ENCODE data around the gene HNRNPA0. TPM values are rescaled to one million over a fixed set of nuclear protein-coding genes. Genes with fewer than 3 reads are reported as not detected.

The HNRNPA0 gene
- total RNA-seq, 1 experiment from 2014 or later = 38.9 TPM

- no peak for DNase-seq (ENCODE audit: low read depth, low spot score)
- Histone ChIP-seq H3K27ac (ENCODE audit: low read depth, low read length) (no peak overlapping the region), H3K9ac (ENCODE audit: low read length) (no peak overlapping the region), H3K36me3 (ENCODE audit: control insufficient read depth in 1 of 2, insufficient read depth in 2 of 2, low read length in 2 of 2) (no peaks in the 10 kb centered on the region), H2AFZ (ENCODE audit: low read depth, low read length, poor library complexity, severe bottlenecking) (no peak overlapping the region), H3K4me2 (ENCODE audit: low read length) (no peak overlapping the region), H3K79me2 (ENCODE audit: insufficient read depth, low read length) (no peaks in the 10 kb centered on the region), H3K9me2 (ENCODE audit: insufficient read depth) (no peaks in the 10 kb centered on the region), H4K20me1 (ENCODE audit: insufficient read depth) (no peaks in the 10 kb centered on the region), H3K9me3 (ENCODE audit: control insufficient read depth in 1 of 2, insufficient read depth in 1 of 2, low read depth in 1 of 2, low read length in 2 of 2) (no peaks in the 10 kb centered on the region), H3K4me3 (replicated peaks in 1 of 2; ENCODE audit: low read depth in 1 of 2, low read length in 2 of 2) (no peak overlapping the region), H3K4me1 (ENCODE audit: control insufficient read depth in 1 of 2, insufficient read depth in 2 of 2, low read length in 2 of 2) (peaks cover 2 to 5% of the 10 kb centered on the region in 2 experiments; a peak in 2 of 4 replicates), H3K27me3 (ENCODE audit: insufficient read depth, low read length) (no peaks in the 10 kb centered on the region)
- no peak for ATAC-seq
- ChIA-PET RAD21 (ENCODE audit: low non-redundant PET in 1 of 2, low total read pairs in 2 of 2, uncharacterized antibody in 2 of 2, unreplicated experiment in 2 of 2) (no interaction called here), POLR2A (no interaction called here), CTCF (interaction anchor here (2.1 kb wide), 1 partner anchor 23 kb away, joined by 17 read pairs; no protein-coding TSS in a partner anchor)
- no peak for TF ChIP-seq ELF1 (IDR thresholded peaks at IDR 0.05; ENCODE audit: borderline replicate concordance, low read depth)
- TF ChIP-seq TCF7L2 (IDR thresholded peaks at IDR 0.05; ENCODE audit: borderline replicate concordance, extremely low read depth, insufficient read depth, insufficient read length) = no peak
- TF ChIP-seq, protein P1, sequence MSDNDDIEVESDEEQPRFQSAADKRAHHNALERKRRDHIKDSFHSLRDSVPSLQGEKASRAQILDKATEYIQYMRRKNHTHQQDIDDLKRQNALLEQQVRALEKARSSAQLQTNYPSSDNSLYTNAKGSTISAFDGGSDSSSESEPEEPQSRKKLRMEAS (IDR thresholded peaks at IDR 0.05) = no peak
- no peak for TF ChIP-seq ZBTB33 (IDR thresholded peaks at IDR 0.05; ENCODE audit: extremely low read depth, insufficient replicate concordance, low read length)
- no peak for TF ChIP-seq ATF3 (IDR thresholded peaks at IDR 0.05)
- TF ChIP-seq CTCF (IDR thresholded peaks at IDR 0.05 in 2 of 3, conservative IDR thresholded peaks at IDR 0.05 in 1 of 3; ENCODE audit: borderline replicate concordance in 1 of 3, insufficient read depth in 1 of 3, low read depth in 2 of 3, low read length in 2 of 3) = no peak
- TF ChIP-seq SRF (IDR thresholded peaks at IDR 0.05; ENCODE audit: low read depth) = no peak
- TF ChIP-seq ZNF274 (IDR thresholded peaks at IDR 0.05; ENCODE audit: low read depth, low read length) = no peak
- TF ChIP-seq SP1 (IDR thresholded peaks at IDR 0.05; ENCODE audit: low read depth) = no peak
- TF ChIP-seq JUND (IDR thresholded peaks at IDR 0.05) = no peak
- no peak for TF ChIP-seq CBX3 (IDR thresholded peaks at IDR 0.05; ENCODE audit: low read depth)
- TF ChIP-seq, protein P2, sequence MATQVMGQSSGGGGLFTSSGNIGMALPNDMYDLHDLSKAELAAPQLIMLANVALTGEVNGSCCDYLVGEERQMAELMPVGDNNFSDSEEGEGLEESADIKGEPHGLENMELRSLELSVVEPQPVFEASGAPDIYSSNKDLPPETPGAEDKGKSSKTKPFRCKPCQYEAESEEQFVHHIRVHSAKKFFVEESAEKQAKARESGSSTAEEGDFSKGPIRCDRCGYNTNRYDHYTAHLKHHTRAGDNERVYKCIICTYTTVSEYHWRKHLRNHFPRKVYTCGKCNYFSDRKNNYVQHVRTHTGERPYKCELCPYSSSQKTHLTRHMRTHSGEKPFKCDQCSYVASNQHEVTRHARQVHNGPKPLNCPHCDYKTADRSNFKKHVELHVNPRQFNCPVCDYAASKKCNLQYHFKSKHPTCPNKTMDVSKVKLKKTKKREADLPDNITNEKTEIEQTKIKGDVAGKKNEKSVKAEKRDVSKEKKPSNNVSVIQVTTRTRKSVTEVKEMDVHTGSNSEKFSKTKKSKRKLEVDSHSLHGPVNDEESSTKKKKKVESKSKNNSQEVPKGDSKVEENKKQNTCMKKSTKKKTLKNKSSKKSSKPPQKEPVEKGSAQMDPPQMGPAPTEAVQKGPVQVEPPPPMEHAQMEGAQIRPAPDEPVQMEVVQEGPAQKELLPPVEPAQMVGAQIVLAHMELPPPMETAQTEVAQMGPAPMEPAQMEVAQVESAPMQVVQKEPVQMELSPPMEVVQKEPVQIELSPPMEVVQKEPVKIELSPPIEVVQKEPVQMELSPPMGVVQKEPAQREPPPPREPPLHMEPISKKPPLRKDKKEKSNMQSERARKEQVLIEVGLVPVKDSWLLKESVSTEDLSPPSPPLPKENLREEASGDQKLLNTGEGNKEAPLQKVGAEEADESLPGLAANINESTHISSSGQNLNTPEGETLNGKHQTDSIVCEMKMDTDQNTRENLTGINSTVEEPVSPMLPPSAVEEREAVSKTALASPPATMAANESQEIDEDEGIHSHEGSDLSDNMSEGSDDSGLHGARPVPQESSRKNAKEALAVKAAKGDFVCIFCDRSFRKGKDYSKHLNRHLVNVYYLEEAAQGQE (IDR thresholded peaks at IDR 0.05; ENCODE audit: low read depth) = no peak
- no peak for TF ChIP-seq POLR2AphosphoS5 (IDR thresholded peaks at IDR 0.05; ENCODE audit: low read depth, low read length)
- TF ChIP-seq YY1 (IDR thresholded peaks at IDR 0.05; ENCODE audit: extremely low read depth, insufficient replicate concordance, low read depth, low read length) = no peak
- TF ChIP-seq SIN3A (IDR thresholded peaks at IDR 0.05; ENCODE audit: low read depth) = no peak
- no peak for TF ChIP-seq EZH2phosphoT487 (IDR thresholded peaks at IDR 0.05; ENCODE audit: borderline replicate concordance)
- no peak for TF ChIP-seq ZFX (IDR thresholded peaks at IDR 0.05)
- TF ChIP-seq EZH2 (IDR thresholded peaks at IDR 0.05) = no peak
- no TSS peak for BruUV-seq (replicated peaks)
- intact Hi-C loops (cut with micrococcal nuclease) = no loop called here
These were observed 48.4 kb upstream of the HNRNPA0 start for GRCh38 chr5:137802282-137803210.
